Vagina (tissue), 2 donors: Measurements from ENCODE around the gene LRRC38. TPM values are rescaled to one million over a fixed set of nuclear protein-coding genes. Genes with fewer than 3 reads are reported as not detected.
"Not testable (repeated sequence)": the region's sequence is repeated elsewhere in the genome, so short reads cannot be mapped to it uniquely, and the experiment has no call there.

Source experiments
- DNase-seq, 2 donors: peaks; one replicate each; pipeline ENCODE4 v3.0.0-alpha.2; 2017; ENCODE audit errors: extremely low spot score in 2 of 2
- H3K27ac ChIP-seq: fragments of 200-600 bp; sonication (generic); one replicate; pipeline ENCODE4 v1.5.1; 2019
- H3K27me3 ChIP-seq: fragments of 200-600 bp; sonication (generic); one replicate; pipeline ENCODE4 v1.5.1; 2019
- H3K36me3 ChIP-seq, 2 donors: fragments of 200-600 bp; sonication (generic); one replicate each; pipeline ENCODE4 v1.5.1; 2017 to 2019
- H3K4me1 ChIP-seq: fragments of 200-600 bp; sonication (generic); one replicate; pipeline ENCODE4 v1.5.1; 2019
- H3K4me3 ChIP-seq, 2 donors: fragments of 200-600 bp; sonication (generic); 1 replicate in 1 of 2; 2 replicates in 1 of 2; pipeline ENCODE4 v1.5.1; 2016 to 2019
- H3K9me3 ChIP-seq: fragments of 200-600 bp; sonication (generic); one replicate; pipeline ENCODE4 v1.5.1; 2019
- POLR2A ChIP-seq, 2 donors: fragments of 450-650 bp; IDR thresholded peaks; one replicate each; pipeline ENCODE4 v1.6.1; 2017; ENCODE audit warnings: antibody characterized with exemption in 2 of 2, mild to moderate bottlenecking in 2 of 2, moderate library complexity in 2 of 2
- POLR2AphosphoS5 ChIP-seq, 2 donors: sonication (generic); formaldehyde crosslinking; IDR thresholded peaks; one replicate each; pipeline ENCODE4 v1.9.0; 2017; ENCODE audit warnings: antibody characterized with exemption in 2 of 2, mild to moderate bottlenecking in 2 of 2, low read depth in 1 of 2; ENCODE audit not compliant: insufficient read depth in 1 of 2
- intact Hi-C: fragments of 100-400 bp; cut with DNase I; formaldehyde crosslinking; loops from one replicate; pipeline ENCODE4 v1.15.1; 2023
- total RNA-seq: library from RNA; depleted of rRNA; stranded (reverse); fragments of >200 nt; gene quantifications from one replicate; pipeline ENCODE4 v1.2.3, GENCODE V29; 2016
- TF ChIP-seq, protein P1 (sequence below), 3 experiments: fragments of 450-650 bp in 2 of 3; fragments of 200-600 bp in 1 of 3; sonication (generic) in 1 of 3; IDR thresholded peaks; one replicate each; pipeline ENCODE4 v1.5.1; 2017 to 2019; ENCODE audit warnings: antibody characterized with exemption in 3 of 3, mild to moderate bottlenecking in 2 of 3, moderate library complexity in 2 of 3

The LRRC38 gene
- total RNA-seq, 1 donor from 2014 or later: 2.5 TPM

DNA sequence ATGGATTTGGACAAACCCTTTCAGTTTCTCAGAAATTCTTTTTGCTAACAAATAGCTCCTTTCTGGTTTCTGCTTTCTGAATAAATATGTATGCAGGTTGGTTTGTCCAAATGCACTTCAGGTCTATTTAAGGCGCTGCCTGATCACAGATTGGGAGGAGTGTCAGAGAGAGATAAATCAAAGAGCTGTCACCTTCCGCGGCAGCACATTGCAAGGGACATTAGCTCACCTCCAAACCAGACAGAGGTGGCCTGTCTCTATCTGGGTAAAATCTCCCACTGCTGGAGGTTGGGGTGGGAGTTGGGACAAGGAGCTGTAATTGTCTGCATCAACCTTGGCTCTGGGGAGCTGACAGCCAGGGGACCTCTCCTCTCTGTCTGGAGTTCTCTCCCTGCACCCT, 78.3 kb downstream of the LRRC38 start:
- Histone ChIP-seq H3K4me1 (no peaks in the 10 kb centered on the region), H3K36me3 (no peaks in the 10 kb centered on the region), H3K4me3 (no peak overlapping the region), H3K9me3 (no peaks in the 10 kb centered on the region), H3K27me3 (no peaks in the 10 kb centered on the region), H3K27ac (no peak overlapping the region)
- no peak for TF ChIP-seq POLR2A (IDR thresholded peaks at IDR 0.05)
- TF ChIP-seq, protein P1, sequence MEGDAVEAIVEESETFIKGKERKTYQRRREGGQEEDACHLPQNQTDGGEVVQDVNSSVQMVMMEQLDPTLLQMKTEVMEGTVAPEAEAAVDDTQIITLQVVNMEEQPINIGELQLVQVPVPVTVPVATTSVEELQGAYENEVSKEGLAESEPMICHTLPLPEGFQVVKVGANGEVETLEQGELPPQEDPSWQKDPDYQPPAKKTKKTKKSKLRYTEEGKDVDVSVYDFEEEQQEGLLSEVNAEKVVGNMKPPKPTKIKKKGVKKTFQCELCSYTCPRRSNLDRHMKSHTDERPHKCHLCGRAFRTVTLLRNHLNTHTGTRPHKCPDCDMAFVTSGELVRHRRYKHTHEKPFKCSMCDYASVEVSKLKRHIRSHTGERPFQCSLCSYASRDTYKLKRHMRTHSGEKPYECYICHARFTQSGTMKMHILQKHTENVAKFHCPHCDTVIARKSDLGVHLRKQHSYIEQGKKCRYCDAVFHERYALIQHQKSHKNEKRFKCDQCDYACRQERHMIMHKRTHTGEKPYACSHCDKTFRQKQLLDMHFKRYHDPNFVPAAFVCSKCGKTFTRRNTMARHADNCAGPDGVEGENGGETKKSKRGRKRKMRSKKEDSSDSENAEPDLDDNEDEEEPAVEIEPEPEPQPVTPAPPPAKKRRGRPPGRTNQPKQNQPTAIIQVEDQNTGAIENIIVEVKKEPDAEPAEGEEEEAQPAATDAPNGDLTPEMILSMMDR (IDR thresholded peaks at IDR 0.05): no peak
- TF ChIP-seq POLR2AphosphoS5 (IDR thresholded peaks at IDR 0.05; ENCODE audit: insufficient read depth in 1 of 2, low read depth in 1 of 2): no peak
- intact Hi-C loops: no loop called here
- DNase-seq: no peak

DNA sequence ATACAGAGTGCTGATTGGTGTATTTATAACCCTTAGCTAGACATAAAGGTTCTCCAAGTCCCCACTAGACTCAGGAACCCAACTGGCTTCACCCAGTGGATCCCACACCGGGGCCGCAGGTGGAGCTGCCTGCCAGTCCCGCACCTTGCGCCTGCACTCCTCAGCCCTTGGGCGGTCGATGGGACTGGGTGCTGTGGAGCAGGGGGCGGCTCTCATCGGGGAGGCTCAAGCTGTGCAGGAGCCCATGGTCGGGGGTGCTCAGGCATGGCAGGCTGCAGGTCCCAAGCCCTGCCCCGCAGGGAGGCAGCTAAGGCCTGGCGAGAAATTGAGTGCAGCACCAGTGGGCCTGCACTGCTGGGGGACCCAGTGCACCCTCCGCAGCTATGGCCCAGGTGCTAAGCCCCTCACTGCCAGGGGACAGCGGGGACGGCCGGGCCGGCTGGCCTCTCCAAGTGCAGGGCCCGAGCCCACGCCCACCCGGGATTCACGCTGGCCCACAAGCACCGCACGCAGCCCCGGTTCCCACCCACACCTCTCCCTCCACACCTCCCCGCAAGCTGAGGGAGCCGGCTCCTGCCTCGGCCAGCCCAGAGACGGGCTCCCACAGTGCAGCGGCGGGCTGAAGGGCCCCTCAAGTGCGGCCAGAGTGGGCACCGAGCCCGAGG, 80.0 kb downstream of the LRRC38 start:
- H3K27ac ChIP-seq, intact Hi-C loops, H3K27me3 ChIP-seq, H3K4me1 ChIP-seq, DNase-seq, H3K9me3 ChIP-seq, H3K4me3 ChIP-seq, H3K36me3 ChIP-seq: not testable (repeated sequence)

DNA sequence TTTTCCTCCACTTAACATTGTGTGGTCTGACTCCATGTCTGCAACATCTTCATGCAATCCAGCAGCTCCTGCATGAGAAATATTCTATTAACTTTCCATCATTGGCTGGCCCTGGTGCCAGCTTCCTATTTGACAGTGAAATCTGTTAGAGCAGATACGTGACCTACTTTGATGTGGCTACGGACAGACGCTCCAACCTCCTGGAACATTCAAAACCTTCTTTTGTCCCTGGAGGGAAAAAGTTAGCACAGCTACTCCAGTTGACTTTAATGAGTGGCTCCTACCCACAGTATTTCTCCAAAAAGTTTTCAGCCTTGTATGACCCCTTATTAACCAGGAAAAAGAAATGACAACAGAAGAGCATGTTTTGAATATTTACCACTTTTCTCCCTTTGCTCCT, 81.6 kb downstream of the LRRC38 start:
- no peaks in the 10 kb centered on the region for H3K27me3 ChIP-seq
- no peaks in the 10 kb centered on the region for H3K36me3 ChIP-seq
- DNase-seq: no peak
- no peak overlapping the region for H3K27ac ChIP-seq
- intact Hi-C loops: no loop called here
- TF ChIP-seq POLR2A (IDR thresholded peaks at IDR 0.05) (no peak), POLR2AphosphoS5 (IDR thresholded peaks at IDR 0.05; ENCODE audit: insufficient read depth in 1 of 2, low read depth in 1 of 2) (no peak)
- TF ChIP-seq, protein P1 (IDR thresholded peaks at IDR 0.05): no peak
- H3K4me1 ChIP-seq: no peaks in the 10 kb centered on the region
- no peaks in the 10 kb centered on the region for H3K9me3 ChIP-seq
- H3K4me3 ChIP-seq: no peak overlapping the region

DNA sequence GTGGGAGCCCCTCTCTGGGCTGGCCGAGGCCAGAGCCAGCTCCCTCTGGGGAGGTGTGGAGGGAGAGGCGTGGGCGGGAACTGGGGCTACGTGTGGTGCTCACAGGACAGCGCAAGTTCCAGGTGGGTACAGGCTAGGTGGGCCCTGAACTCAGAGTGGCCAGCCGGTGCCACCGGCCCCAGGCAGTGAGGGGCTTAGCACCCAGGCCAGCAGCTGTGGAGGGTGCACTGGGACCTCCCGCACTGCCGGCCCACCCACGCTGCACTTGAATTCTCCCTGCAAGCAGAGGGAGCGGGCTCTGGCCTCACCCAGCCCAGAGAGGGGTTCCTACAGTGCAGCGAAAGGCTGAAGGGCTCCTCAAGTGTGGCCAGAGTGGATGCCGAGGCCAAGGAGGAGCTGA, 83.3 kb downstream of the LRRC38 start:
- DNase-seq: no peak
- Histone ChIP-seq H3K27me3 (no peaks in the 10 kb centered on the region), H3K4me1 (no peaks in the 10 kb centered on the region), H3K27ac (no peak overlapping the region), H3K4me3 (no peak overlapping the region), H3K36me3 (no peaks in the 10 kb centered on the region), H3K9me3 (no peaks in the 10 kb centered on the region)
- TF ChIP-seq POLR2A (IDR thresholded peaks at IDR 0.05) (no peak), POLR2AphosphoS5 (IDR thresholded peaks at IDR 0.05; ENCODE audit: insufficient read depth in 1 of 2, low read depth in 1 of 2) (no peak)
- TF ChIP-seq, protein P1 (IDR thresholded peaks at IDR 0.05): no peak
- intact Hi-C loops: no loop called here

Other genes with a start within 250 kb of the LRRC38 start
- gene PRAMEF8, start 228.9 kb downstream of the LRRC38 start, total RNA-seq: not detected
- not detected for gene PRAMEF33, start 210.5 kb downstream of the LRRC38 start, total RNA-seq
- not detected for gene PRAMEF15, start 198.4 kb downstream of the LRRC38 start, total RNA-seq
- gene PRAMEF14, start 166.9 kb downstream of the LRRC38 start, total RNA-seq: not detected
- gene PRAMEF19, start 142.1 kb downstream of the LRRC38 start, total RNA-seq: not detected
- gene PRAMEF17, start 124.4 kb downstream of the LRRC38 start, total RNA-seq: not detected
- not detected for gene PRAMEF20, start 103.6 kb downstream of the LRRC38 start, total RNA-seq
- gene PDPN, start 69.8 kb upstream of the LRRC38 start, total RNA-seq: 43.7 TPM
- 56.2 TPM for gene PRDM2, start 186.2 kb upstream of the LRRC38 start, total RNA-seq